ENCODE measurements around the gene TF. TPM values are rescaled to one million over a fixed set of nuclear protein-coding genes. Genes with fewer than 3 reads are reported as not detected.

The TF gene
- total and polyA plus RNA-seq, 12 donors, result 0.24 to 11.6 (median 3.5) TPM

GRCh38 chr3:133758964-133759739 lies 13.0 kb downstream of the TF start:
- no peak for DNase-seq
- Histone ChIP-seq H3K4me1 (peaks cover 0 to 6% (median under 1%) of the 10 kb centered on the region in 9 donors), H3K36me3 (no peaks in the 10 kb centered on the region), H3K27ac (no peak overlapping the region), H3K27me3 (no peaks in the 10 kb centered on the region), H3K9me3 (no peaks in the 10 kb centered on the region), H3K4me3 (no peak overlapping the region)
- intact Hi-C loops (cut with DNase I), result no loop called here
- no peak for ATAC-seq
- WGBS, 2 donors, result 70 to 80% methylated on average over 9 of the region's 9 CpGs
- no peak for TF ChIP-seq CTCF (IDR thresholded peaks at IDR 0.05)

GRCh38 chr3:133759740-133760305 lies 13.6 kb downstream of the TF start:
- ATAC-seq, result no peak
- no peak for DNase-seq
- Histone ChIP-seq H3K36me3 (no peaks in the 10 kb centered on the region), H3K4me1 (peaks cover 0 to 12% (median 5%) of the 10 kb centered on the region in 9 donors), H3K27me3 (no peaks in the 10 kb centered on the region), H3K27ac (no peak overlapping the region), H3K4me3 (no peak overlapping the region), H3K9me3 (no peaks in the 10 kb centered on the region)
- intact Hi-C loops (cut with DNase I), result no loop called here
- 85 to 87% methylated on average over 2 of the region's 2 CpGs for WGBS, 2 donors
- TF ChIP-seq CTCF (IDR thresholded peaks at IDR 0.05), result no peak

- Histone ChIP-seq H3K27me3 (no peaks in the 10 kb centered on the region), H3K4me3 (no peak overlapping the region), H3K4me1 (peaks cover 0 to 17% (median 8%) of the 10 kb centered on the region in 9 donors), H3K27ac (no peak overlapping the region), H3K9me3 (no peaks in the 10 kb centered on the region), H3K36me3 (no peaks in the 10 kb centered on the region)
- DNase-seq, result no peak
- intact Hi-C loops (cut with DNase I), result no loop called here
- TF ChIP-seq CTCF (IDR thresholded peaks at IDR 0.05), result no peak
- 95 to 96% methylated on average over 2 of the region's 2 CpGs for WGBS, 2 donors
- ATAC-seq, result no peak
These were observed 14.7 kb downstream of the TF start for GRCh38 chr3:133760916-133761315.

- no peak for TF ChIP-seq CTCF (IDR thresholded peaks at IDR 0.05)
- intact Hi-C loops (cut with DNase I), result no loop called here
- H3K9me3 ChIP-seq, result no peaks in the 10 kb centered on the region
- no peak for DNase-seq
- H3K4me1 ChIP-seq, result peaks cover 0 to 17% (median 8%) of the 10 kb centered on the region in 9 donors
- no peaks in the 10 kb centered on the region for H3K36me3 ChIP-seq
- WGBS, 2 donors, result 83 to 88% methylated on average over 6 of the region's 6 CpGs
- ATAC-seq, result no peak
- H3K27ac ChIP-seq, result no peak overlapping the region
- H3K27me3 ChIP-seq, result no peaks in the 10 kb centered on the region
- H3K4me3 ChIP-seq, result no peak overlapping the region
These were observed 15.7 kb downstream of the TF start for GRCh38 chr3:133761605-133762484.

All from heart right ventricle (tissue), 16 donors.